Umbilical cord (tissue), 2 donors: ENCODE data around the gene NAA40. TPM values are rescaled to one million over a fixed set of nuclear protein-coding genes. Genes with fewer than 3 reads are reported as not detected.

ENCODE experiments used
- DNase-seq: peaks from one replicate; pipeline ENCODE4 v3.0.0-alpha.2; 2015; ENCODE audit warnings: low spot score
- total RNA-seq: library from RNA; depleted of rRNA; stranded (reverse); fragments of >200 nt; gene quantifications from one replicate; pipeline ENCODE4 v1.2.3, GENCODE V29; 2014; ENCODE audit warnings: low replicate concordance; ENCODE audit not compliant: insufficient read depth

Gene NAA40
- total RNA-seq, 1 donor from 2014 or later = 3.6 TPM

- DNase-seq = no peak
These were observed 26.1 kb upstream of the NAA40 start for GRCh38 chr11:63912678-63913077.

- no peak for DNase-seq
These were observed 24.7 kb upstream of the NAA40 start for GRCh38 chr11:63913866-63914830.

GRCh38 chr11:63914896-63915691 is 23.7 kb upstream of the NAA40 start:
- peak; percentile 31 for DNase-seq

GRCh38 chr11:63915961-63916836 is 22.6 kb upstream of the NAA40 start:
- DNase-seq = peak; percentile 50

- peak; percentile 90 for DNase-seq
These were observed 21.7 kb upstream of the NAA40 start, which contains the start of gene RCOR2 for GRCh38 chr11:63916837-63917691. TSS of gene RCOR2 (minus strand) at chr11:63917164. CDS start at chr11:63916456, 708 bp downstream.

- DNase-seq = peak; percentile 84
These were observed 20.9 kb upstream of the NAA40 start for GRCh38 chr11:63917692-63918506.

GRCh38 chr11:63918507-63919191 is 20.2 kb upstream of the NAA40 start:
- DNase-seq = peak; percentile 87

GRCh38 chr11:63919267-63920125 is 19.3 kb upstream of the NAA40 start:
- DNase-seq = peak; percentile 78

GRCh38 chr11:63920126-63920938 is 18.5 kb upstream of the NAA40 start:
- peak; percentile 66 for DNase-seq

GRCh38 chr11:63920939-63921417 is 17.8 kb upstream of the NAA40 start:
- DNase-seq = no peak

GRCh38 chr11:63922673-63923192 is 16.1 kb upstream of the NAA40 start:
- DNase-seq = no peak

- no peak for DNase-seq
These were observed 15.5 kb upstream of the NAA40 start for GRCh38 chr11:63923319-63923718.

GRCh38 chr11:63929616-63930015 is 9.2 kb upstream of the NAA40 start:
- DNase-seq = no peak

- peak; percentile 71 for DNase-seq
These were observed 7.8 kb upstream of the NAA40 start for GRCh38 chr11:63931045-63931444.

- no peak for DNase-seq
These were observed 6.9 kb upstream of the NAA40 start for GRCh38 chr11:63931876-63932275.

GRCh38 chr11:63933459-63933858 is 5.3 kb upstream of the NAA40 start:
- DNase-seq = no peak
